IMR-90 (cell line): ENCODE measurements around the gene SHISAL1. TPM values are rescaled to one million over a fixed set of nuclear protein-coding genes. Genes with fewer than 3 reads are reported as not detected.
A peak's percentile ranks its signal among the peaks of the same experiment; 100 is the strongest.

Source experiments
- ATAC-seq: fragments of 200-7000 bp; cut with Tn5 transposase; 2 replicates; pipeline ENCODE4 v1.9.1; 2020; ENCODE audit warnings: low read depth, mild to moderate bottlenecking, moderate library complexity
- BruUV-seq: library from RNA; stranded (reverse); fragments of 400-500 nt; replicated peaks from 2 replicates; lab custom pipeline; 2021; lab: Mats Ljungman, UMichigan
- CTCF ChIA-PET: fragments of 300-600 bp; formaldehyde crosslinking; extraction: SDS; loops from one replicate; lab custom pipeline; 2021; ENCODE audit warnings: antibody characterized with exemption; lab: Yijun Ruan, JAX
- POLR2A ChIA-PET: fragments of 300-600 bp; sonication (Branson Sonifier 250); formaldehyde crosslinking; loops from one replicate; lab custom pipeline; 2022; ENCODE audit warnings: antibody characterized with exemption; ENCODE audit not compliant: unreplicated experiment; lab: Charles Lee
- DNase-seq: peaks from one replicate; pipeline ENCODE4 v3.0.0; 2013
- H2AFZ ChIP-seq: replicated peaks from 2 replicates; pipeline ENCODE3; 2013; ENCODE audit warnings: low read length, mild to moderate bottlenecking; ENCODE audit not compliant: poor library complexity
- H2AK5ac ChIP-seq: 2 replicates; pipeline ENCODE4 v1.6.1; 2013; ENCODE audit warnings: low read depth, low read length, inconsistent platforms
- H2AK9ac ChIP-seq: replicated peaks from 2 replicates; pipeline ENCODE3; 2013; ENCODE audit warnings: mild to moderate bottlenecking, low read depth, low read length, moderate library complexity; ENCODE audit not compliant: poor library complexity
- H2BK120ac ChIP-seq: 2 replicates; pipeline ENCODE4 v1.6.1; 2013; ENCODE audit warnings: low read depth, low read length, inconsistent platforms
- H2BK15ac ChIP-seq: 3 replicates; pipeline ENCODE4 v1.6.1; 2013; ENCODE audit warnings: low read depth, low read length, inconsistent platforms
- H2BK20ac ChIP-seq: 2 replicates; pipeline ENCODE4 v1.6.1; 2013; ENCODE audit warnings: low read depth, mild to moderate bottlenecking, inconsistent platforms, low read length, moderate library complexity
- H2BK5ac ChIP-seq: 2 replicates; pipeline ENCODE4 v1.6.1; 2013; ENCODE audit warnings: mild to moderate bottlenecking, low read depth, low read length, inconsistent platforms; ENCODE audit not compliant: poor library complexity, severe bottlenecking
- H3K14ac ChIP-seq: replicated peaks from 2 replicates; pipeline ENCODE4 v1.6.1; 2013; ENCODE audit warnings: low read depth, low read length, inconsistent platforms
- H3K18ac ChIP-seq: 2 replicates; pipeline ENCODE4 v1.6.1; 2013; ENCODE audit warnings: low read depth, low read length, control low read depth
- H3K23ac ChIP-seq: 2 replicates; pipeline ENCODE4 v1.6.1; 2013; ENCODE audit warnings: low read depth, low read length, inconsistent platforms
- H3K27ac ChIP-seq: 2 replicates; pipeline ENCODE4 v1.5.1; 2013; ENCODE audit warnings: mild to moderate bottlenecking, control low read depth, low read length; ENCODE audit not compliant: insufficient read depth
- H3K27me3 ChIP-seq: 2 replicates; pipeline ENCODE4 v1.6.1; 2013; ENCODE audit warnings: low read length; ENCODE audit not compliant: control insufficient read depth, insufficient read depth
- H3K36me3 ChIP-seq: 2 replicates; pipeline ENCODE4 v1.6.1; 2013; ENCODE audit warnings: low read length, mixed read lengths; ENCODE audit not compliant: control insufficient read depth, insufficient read depth
- H3K4ac ChIP-seq: 2 replicates; pipeline ENCODE4 v1.6.1; 2013; ENCODE audit warnings: low read depth, low read length, inconsistent platforms
- H3K4me1 ChIP-seq: 2 replicates; pipeline ENCODE4 v1.6.1; 2013; ENCODE audit warnings: low read length, mixed read lengths; ENCODE audit not compliant: control insufficient read depth, insufficient read depth
- H3K4me2 ChIP-seq: 2 replicates; pipeline ENCODE4 v1.6.1; 2013; ENCODE audit warnings: low read depth, mild to moderate bottlenecking, control low read depth, low read length, moderate library complexity
- H3K4me3 ChIP-seq: 2 replicates; pipeline ENCODE4 v1.5.1; 2013; ENCODE audit warnings: low read depth, mild to moderate bottlenecking, control low read depth, low read length, moderate library complexity; ENCODE audit not compliant: insufficient read depth
- H3K56ac ChIP-seq: 2 replicates; pipeline ENCODE4 v1.6.1; 2013; ENCODE audit warnings: low read length, inconsistent platforms; ENCODE audit not compliant: insufficient read depth; ENCODE audit errors: extremely low read depth
- H3K79me1 ChIP-seq, 2 experiments: 2 replicates each; pipeline ENCODE4 v1.6.1; 2013; ENCODE audit warnings: low read length in 2 of 2, inconsistent platforms in 1 of 2, low read depth in 1 of 2
- H3K9ac ChIP-seq: 2 replicates; pipeline ENCODE4 v1.6.1; 2013; ENCODE audit warnings: low read depth, low read length, control low read depth
- H3K9me1 ChIP-seq: 2 replicates; pipeline ENCODE4 v1.6.1; 2013; ENCODE audit warnings: low read length, inconsistent platforms; ENCODE audit not compliant: insufficient read depth
- H3K9me3 ChIP-seq: 2 replicates; pipeline ENCODE4 v1.6.1; 2013; ENCODE audit warnings: low read length; ENCODE audit not compliant: control insufficient read depth, insufficient read depth
- H4K20me1 ChIP-seq: 2 replicates; pipeline ENCODE4 v1.6.1; 2013; ENCODE audit warnings: low read length, inconsistent platforms; ENCODE audit not compliant: insufficient read depth
- H4K5ac ChIP-seq: 2 replicates; pipeline ENCODE4 v1.6.1; 2013; ENCODE audit warnings: mild to moderate bottlenecking, low read depth, low read length, control low read depth
- H4K8ac ChIP-seq, 2 experiments: 2 replicates each; pipeline ENCODE4 v1.6.1; 2013; ENCODE audit warnings: low read depth in 2 of 2, low read length in 2 of 2, control low read depth in 1 of 2, inconsistent platforms in 1 of 2
- H4K91ac ChIP-seq: 2 replicates; pipeline ENCODE4 v1.6.1; 2013; ENCODE audit warnings: low read depth, low read length, inconsistent platforms; ENCODE audit not compliant: insufficient read depth
- MXI1 ChIP-seq: IDR thresholded peaks from 2 replicates; pipeline ENCODE4 v1.6.1; 2012; ENCODE audit warnings: low read depth, mild to moderate bottlenecking, low read length, moderate library complexity, borderline replicate concordance
- RCOR1 ChIP-seq: IDR thresholded peaks from 2 replicates; pipeline ENCODE4 v1.6.1; 2012; ENCODE audit warnings: mild to moderate bottlenecking, low read length, improper control_type of control experiment; ENCODE audit not compliant: insufficient replicate concordance
- WGBS, 2 experiments: methylation state at CpG; one replicate each; pipeline versions ENCODE4 v1.1.5 to v1.1.7; 2013; ENCODE audit warnings: missing lambda C conversion rate in 2 of 2; ENCODE audit not compliant: insufficient read length in 1 of 2; ENCODE audit errors: extremely low coverage in 2 of 2; 5-methylcytosine and 5-hydroxymethylcytosine counted together
- dilution Hi-C: fragments of 300-500 bp; cut with HindIII; formaldehyde crosslinking; loops from one replicate; pipeline ENCODE4 v1.14.3; 2018; ENCODE audit warnings: low sequenced_read_pairs; ENCODE audit not compliant: unreplicated experiment
- in situ Hi-C: fragments of 300-500 bp; cut with MboI; formaldehyde crosslinking; loops from 3 replicates; pipeline ENCODE4 v1.14.3; 2019; ENCODE audit warnings: low sequenced_read_pairs, inconsistent platforms, mixed read lengths
- intact Hi-C: fragments of 100-400 bp; cut with micrococcal nuclease; formaldehyde crosslinking; loops from 2 replicates; pipeline ENCODE4 v1.10.0; 2022
- polyA plus RNA-seq, 3 experiments: library from polyadenylated mRNA; depleted of rRNA; stranded (reverse); fragments of >200 nt; gene quantifications; 2 replicates each; pipeline ENCODE4 v1.2.3, GENCODE V29; 2012; ENCODE audit warnings: low replicate concordance in 1 of 3
- total RNA-seq: library from RNA; depleted of rRNA; stranded (reverse); fragments of >200 nt; gene quantifications from 2 replicates; pipeline ENCODE4 v1.2.3, GENCODE V29; 2012
- TF ChIP-seq, protein P1 (sequence below): fragments of 150-350 bp; IDR thresholded peaks from 2 replicates; pipeline ENCODE4 v1.6.1; 2017; ENCODE audit warnings: mild to moderate bottlenecking, antibody characterized with exemption, low read length, low read depth

Gene SHISAL1
- total and polyA plus RNA-seq, 2 of the 4 experiments (the other 2 are of a cell fraction): 1.0 to 1.4 TPM

DNA sequence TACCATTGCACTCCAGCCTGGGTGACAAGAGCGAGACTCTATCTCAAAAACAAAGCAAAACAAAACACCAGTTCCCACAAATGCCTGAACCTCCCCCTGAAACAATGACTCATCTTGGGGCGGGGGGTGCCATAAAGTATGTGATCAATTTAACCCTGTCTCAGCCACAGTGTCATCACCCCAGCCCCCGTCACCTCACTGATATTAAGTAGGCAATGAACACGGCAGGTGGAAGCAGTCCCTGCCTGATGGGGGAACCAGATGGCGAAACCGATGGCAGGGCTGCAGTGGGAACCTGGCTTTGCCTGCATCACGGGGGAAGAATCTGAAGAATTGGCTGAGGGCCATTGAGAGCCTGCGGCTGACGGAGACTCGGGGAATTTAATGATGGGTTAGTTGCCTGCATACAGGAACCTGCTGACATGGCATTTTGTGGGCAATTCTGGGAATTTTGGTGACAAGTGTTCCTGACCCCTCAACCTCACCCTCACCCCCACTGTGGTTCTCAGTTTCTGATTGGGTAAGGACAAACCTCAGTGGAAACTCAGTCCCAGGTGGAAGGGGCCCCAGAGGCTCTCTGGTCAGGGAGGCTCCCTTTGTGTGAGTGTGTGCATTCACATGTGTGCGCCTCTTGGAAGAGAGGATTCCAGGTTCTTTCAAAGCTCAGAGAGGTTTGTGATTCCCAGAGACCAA is 39.1 kb upstream of the SHISAL1 start (continued):
- TF ChIP-seq, protein P1, sequence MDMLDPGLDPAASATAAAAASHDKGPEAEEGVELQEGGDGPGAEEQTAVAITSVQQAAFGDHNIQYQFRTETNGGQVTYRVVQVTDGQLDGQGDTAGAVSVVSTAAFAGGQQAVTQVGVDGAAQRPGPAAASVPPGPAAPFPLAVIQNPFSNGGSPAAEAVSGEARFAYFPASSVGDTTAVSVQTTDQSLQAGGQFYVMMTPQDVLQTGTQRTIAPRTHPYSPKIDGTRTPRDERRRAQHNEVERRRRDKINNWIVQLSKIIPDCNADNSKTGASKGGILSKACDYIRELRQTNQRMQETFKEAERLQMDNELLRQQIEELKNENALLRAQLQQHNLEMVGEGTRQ: no peak; the same call in 1 of the 2 replicates

DNA sequence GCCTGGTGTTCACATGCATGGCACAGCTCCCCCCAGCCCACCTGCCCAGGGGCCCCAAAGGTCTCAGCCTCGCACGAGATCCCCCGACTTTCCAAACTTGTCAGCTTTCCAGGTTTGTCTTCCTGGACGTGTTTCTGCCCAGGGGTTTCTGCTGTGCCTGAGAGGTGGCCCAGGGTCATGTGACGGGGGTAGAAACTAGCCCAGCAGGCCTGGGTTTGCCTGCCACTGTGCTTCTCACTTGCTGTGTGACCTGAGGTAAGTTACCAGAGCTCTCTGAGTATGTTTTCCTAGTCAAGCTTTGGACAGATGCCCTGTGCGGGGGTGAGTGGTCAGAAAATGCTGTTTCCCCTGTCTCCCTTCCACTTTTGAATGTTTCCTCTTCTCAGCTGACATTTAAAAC is 38.3 kb upstream of the SHISAL1 start:
- no peak overlapping the region for H3K4me2 ChIP-seq
- no peak overlapping the region for H4K5ac ChIP-seq
- no peaks in the 10 kb centered on the region for H3K79me1 ChIP-seq
- no peak overlapping the region for H3K56ac ChIP-seq
- POLR2A ChIA-PET: no interaction called here
- intact Hi-C loops (loop anchor here (5.0 kb wide), 1 partner anchor 271 kb away; no protein-coding TSS in a partner anchor), dilution Hi-C loops (no loop called here), in situ Hi-C loops (no loop called here)
- TF ChIP-seq RCOR1 (no peak), MXI1 (no peak)
- TF ChIP-seq, protein P1: peak; percentile 21; the same call in 1 of the 2 replicates
- H4K8ac ChIP-seq: peak overlapping the region in 1 of 2 experiments; percentile 1; a peak in 1 of 4 replicates
- peak overlapping the region; percentile 66 for H4K91ac ChIP-seq
- H3K9me1 ChIP-seq: peaks cover 3% of the 10 kb centered on the region; the same call in 1 of the 2 replicates
- H3K4me1 ChIP-seq: peaks cover 22% of the 10 kb centered on the region
- peak overlapping the region; percentile 74 for H3K4ac ChIP-seq
- peak overlapping the region; percentile 72 for H2BK120ac ChIP-seq
- H3K9me3 ChIP-seq: no peaks in the 10 kb centered on the region
- peak overlapping the region; percentile 25; the same call in 1 of the 2 replicates for H2BK20ac ChIP-seq
- peaks cover 4% of the 10 kb centered on the region; the same call in 1 of the 2 replicates for H4K20me1 ChIP-seq
- CTCF ChIA-PET: no interaction called here
- BruUV-seq: no TSS peak
- DNase-seq (no peak), ATAC-seq (no peak)
- H2AK5ac ChIP-seq: peak overlapping the region; percentile 38; the same call in 1 of the 2 replicates
- no peak overlapping the region for H3K23ac ChIP-seq
- H2AFZ ChIP-seq: peak overlapping the region; percentile 33
- H3K14ac ChIP-seq: 0 out of 2 replicates have a peak overlapping the region, but pooled peaks have one; percentile 8
- no peak overlapping the region for H3K9ac ChIP-seq
- no peak overlapping the region for H3K27ac ChIP-seq
- no peak overlapping the region for H3K4me3 ChIP-seq
- H2BK5ac ChIP-seq: no peak overlapping the region
- peak overlapping the region; percentile 46; the same call in 1 of the 2 replicates for H3K18ac ChIP-seq
- no CpG with 5 or more reads among the region's 6 CpGs for WGBS, 2 experiments
- H3K27me3 ChIP-seq: peaks cover 3% of the 10 kb centered on the region
- peak overlapping the region; percentile 82; the same call in 1 of the 3 replicates for H2BK15ac ChIP-seq
- H3K36me3 ChIP-seq: no peaks in the 10 kb centered on the region
- H2AK9ac ChIP-seq: peak overlapping the region; percentile 23
